ELR (cell line): ENCODE data around the gene UEVLD.
A peak's percentile ranks its signal among the peaks of the same experiment; 100 is the strongest.

Experiments
- DNase-seq: peaks from one replicate; pipeline ENCODE4 v3.0.0-alpha.2; 2015; ENCODE audit warnings: low read depth

UEVLD gene

DNA sequence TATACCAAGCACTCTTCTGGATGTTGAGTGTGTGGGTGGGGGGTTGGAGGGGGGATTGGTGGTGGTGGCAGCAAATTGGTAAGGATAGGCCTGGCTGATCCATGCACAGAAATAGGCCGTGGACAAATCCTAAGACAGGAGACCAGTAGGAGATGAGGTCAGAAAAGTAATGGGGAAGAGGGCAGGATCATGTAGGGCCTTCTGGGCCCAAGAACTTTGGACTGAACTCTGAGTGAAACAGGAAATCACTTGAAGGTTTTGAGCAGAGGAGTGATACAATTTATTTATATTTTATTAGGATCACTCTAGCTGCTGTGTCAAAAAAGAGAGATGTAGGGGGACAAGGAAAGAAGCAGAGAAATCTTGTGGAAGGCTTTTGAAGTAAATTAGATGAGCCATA is 90.5 kb downstream of the UEVLD start:
- DNase-seq: no peak

DNA sequence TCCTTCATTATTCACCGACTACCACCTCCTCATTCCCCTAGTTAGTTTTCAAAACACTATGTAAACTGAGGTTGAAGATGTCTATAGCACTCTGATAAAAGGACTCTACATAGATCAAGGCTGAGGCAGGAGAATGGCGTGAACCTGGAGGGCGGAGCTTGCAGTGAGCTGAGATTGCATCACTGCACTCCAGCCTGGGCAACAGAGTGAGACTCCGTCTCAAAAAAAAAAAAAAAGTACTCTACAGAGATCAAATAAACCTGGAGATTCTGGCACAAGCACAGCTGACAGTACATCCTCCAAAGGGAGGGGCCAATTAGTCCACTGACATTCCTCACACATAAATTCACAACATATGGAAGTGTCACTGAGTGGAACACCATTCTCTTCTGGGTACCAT is 92.8 kb downstream of the UEVLD start:
- DNase-seq: no peak

GRCh38 chr11:18495271-18495670 is 93.3 kb downstream of the UEVLD start:
- no peak for DNase-seq

- no peak for DNase-seq
Observed at GRCh38 chr11:18493310-18493709, 95.2 kb downstream of the UEVLD start.

GRCh38 chr11:18492888-18493287 is 95.6 kb downstream of the UEVLD start:
- DNase-seq: no peak

GRCh38 chr11:18491924-18492323 is 96.6 kb downstream of the UEVLD start:
- DNase-seq: peak; percentile 3

DNA sequence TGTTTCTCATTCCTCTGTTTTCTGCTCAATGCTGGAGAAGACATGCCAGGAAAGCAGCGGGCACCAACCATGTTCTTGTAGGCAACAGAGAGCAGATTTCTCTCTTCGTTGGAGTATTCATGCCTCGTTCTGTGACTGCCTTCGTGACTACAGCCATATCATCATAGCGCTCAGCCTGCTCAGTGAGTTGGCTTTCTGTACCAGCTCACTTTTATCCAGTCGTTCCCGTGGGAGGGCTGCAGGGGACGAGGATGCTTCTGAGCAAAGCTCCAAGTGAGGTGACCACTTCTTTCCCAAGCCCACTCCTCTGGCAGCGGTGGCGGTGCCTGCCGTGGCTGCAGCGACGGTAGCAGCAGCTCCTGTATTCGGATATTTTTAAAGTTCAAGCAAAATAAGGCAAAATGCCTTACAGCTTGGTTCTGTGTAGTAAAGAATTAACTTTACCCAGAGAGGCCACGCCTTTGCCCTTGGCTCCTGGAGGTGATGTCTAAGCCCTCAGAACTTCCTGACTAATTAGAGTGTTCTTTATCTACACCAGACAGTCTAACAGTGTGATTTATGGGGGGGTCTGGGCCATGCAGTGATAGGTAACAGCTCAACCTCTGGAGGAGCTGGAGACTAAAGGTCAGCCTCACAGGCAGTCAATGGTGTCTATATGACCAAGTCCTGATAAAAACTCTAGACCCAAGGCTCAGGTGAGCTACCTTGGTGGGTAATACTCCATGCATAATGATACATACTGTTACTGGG is 97.6 kb downstream of the UEVLD start:
- no peak for DNase-seq

DNA sequence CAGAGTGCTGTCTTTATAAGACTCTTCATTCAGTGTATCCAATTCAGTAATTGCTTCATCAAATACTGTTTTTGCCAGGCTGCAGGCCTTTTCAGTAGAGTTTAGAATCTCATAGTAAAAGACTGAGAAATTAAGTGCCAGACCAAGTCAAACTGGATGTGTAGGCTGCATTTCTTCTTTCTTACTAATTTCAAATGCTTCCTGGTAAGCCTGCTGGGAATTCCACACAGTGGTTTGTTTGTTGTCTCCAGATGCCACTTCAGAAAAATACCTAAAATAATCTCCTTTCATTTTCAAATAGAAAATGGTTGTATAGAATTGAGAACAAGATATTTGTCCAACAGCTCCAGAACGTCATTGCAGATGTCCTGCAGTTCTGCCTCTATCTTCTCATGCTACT is 98.2 kb downstream of the UEVLD start:
- DNase-seq: no peak

DNA sequence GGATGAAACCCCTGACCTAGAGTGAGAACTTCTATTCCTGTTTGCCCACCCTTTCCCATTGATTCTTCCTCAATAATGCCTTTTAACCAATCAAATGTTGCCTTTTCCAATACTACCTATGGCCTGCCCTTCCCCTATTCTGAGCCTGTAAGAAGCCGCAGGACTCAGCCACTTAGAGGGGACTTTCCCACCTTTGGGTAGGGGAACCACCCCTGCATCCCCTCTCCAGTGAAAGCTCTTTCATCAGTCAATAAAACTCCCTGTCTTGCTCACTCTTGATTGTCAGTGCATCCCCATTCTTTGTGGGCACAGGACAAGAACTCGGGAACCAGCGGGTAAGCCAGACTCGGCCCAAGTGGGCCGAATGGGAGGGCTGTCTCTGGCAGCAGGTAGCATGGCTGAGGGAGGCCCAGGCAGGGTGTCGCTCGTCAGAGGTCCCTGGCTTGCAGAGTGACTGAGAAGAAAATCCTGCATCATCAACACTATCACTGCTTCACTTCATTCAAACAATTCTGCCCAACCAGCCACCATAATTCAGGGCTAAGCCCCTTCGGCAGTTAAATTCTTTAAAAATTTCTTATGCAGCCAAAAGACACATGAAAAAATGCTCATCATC is 102.5 kb downstream of the UEVLD start:
- DNase-seq: no peak
